HL-60 (cell line): ENCODE data around the gene FOXI3.

Experiments
- DNase-seq, 2 experiments: peaks; one replicate each; pipeline ENCODE4 v3.0.0-alpha.2; 2010 to 2020; ENCODE audit warnings: low read depth in 1 of 2, low spot score in 1 of 2
- H3K27ac ChIP-seq: fragments of 250-450 bp; sonication (Bioruptor Pico); replicated peaks from 2 replicates; pipeline ENCODE4 v1.5.1; 2020; ENCODE audit warnings: mild to moderate bottlenecking, moderate library complexity
- H3K27me3 ChIP-seq: fragments of 250-450 bp; sonication (Bioruptor Pico); 2 replicates; pipeline ENCODE4 v1.5.1; 2021; ENCODE audit warnings: mild to moderate bottlenecking, moderate library complexity; ENCODE audit not compliant: insufficient read depth, poor library complexity, severe bottlenecking
- H3K4me3 ChIP-seq: replicated peaks from 2 replicates; pipeline ENCODE4 v1.5.1; 2011; ENCODE audit warnings: mild to moderate bottlenecking, control low read depth, low read length; ENCODE audit not compliant: insufficient read depth
- GABPA ChIP-seq: IDR thresholded peaks from 2 replicates; pipeline ENCODE4 v1.6.1; 2012; ENCODE audit warnings: low read depth
- POLR2AphosphoS5 ChIP-seq: IDR thresholded peaks from 2 replicates; pipeline ENCODE4 v1.6.1; 2012; ENCODE audit warnings: low read depth
- REST ChIP-seq: IDR thresholded peaks from 2 replicates; pipeline ENCODE4 v1.6.1; 2012; ENCODE audit warnings: low read depth; ENCODE audit not compliant: insufficient replicate concordance
- SPI1 ChIP-seq: IDR thresholded peaks from 2 replicates; pipeline ENCODE4 v1.6.1; 2012; ENCODE audit warnings: low read depth, mild to moderate bottlenecking, borderline replicate concordance
- TF ChIP-seq, protein P1 (sequence below): IDR thresholded peaks from one replicate; pipeline ENCODE4 v1.5.1; 2011; ENCODE audit warnings: low read length, control low read depth, inconsistent platforms; ENCODE audit not compliant: insufficient read depth

The FOXI3 gene

GRCh38 chr2:88450925-88451810 is 1.3 kb downstream of the FOXI3 start:
- no peak for DNase-seq
- peaks cover 47% of the 10 kb centered on the region for H3K27me3 ChIP-seq
- H3K4me3 ChIP-seq, result no peak overlapping the region
- H3K27ac ChIP-seq, result no peak overlapping the region
- TF ChIP-seq POLR2AphosphoS5 (no peak), REST (no peak), GABPA (no peak), SPI1 (no peak)
- TF ChIP-seq, protein P1, sequence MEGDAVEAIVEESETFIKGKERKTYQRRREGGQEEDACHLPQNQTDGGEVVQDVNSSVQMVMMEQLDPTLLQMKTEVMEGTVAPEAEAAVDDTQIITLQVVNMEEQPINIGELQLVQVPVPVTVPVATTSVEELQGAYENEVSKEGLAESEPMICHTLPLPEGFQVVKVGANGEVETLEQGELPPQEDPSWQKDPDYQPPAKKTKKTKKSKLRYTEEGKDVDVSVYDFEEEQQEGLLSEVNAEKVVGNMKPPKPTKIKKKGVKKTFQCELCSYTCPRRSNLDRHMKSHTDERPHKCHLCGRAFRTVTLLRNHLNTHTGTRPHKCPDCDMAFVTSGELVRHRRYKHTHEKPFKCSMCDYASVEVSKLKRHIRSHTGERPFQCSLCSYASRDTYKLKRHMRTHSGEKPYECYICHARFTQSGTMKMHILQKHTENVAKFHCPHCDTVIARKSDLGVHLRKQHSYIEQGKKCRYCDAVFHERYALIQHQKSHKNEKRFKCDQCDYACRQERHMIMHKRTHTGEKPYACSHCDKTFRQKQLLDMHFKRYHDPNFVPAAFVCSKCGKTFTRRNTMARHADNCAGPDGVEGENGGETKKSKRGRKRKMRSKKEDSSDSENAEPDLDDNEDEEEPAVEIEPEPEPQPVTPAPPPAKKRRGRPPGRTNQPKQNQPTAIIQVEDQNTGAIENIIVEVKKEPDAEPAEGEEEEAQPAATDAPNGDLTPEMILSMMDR, result no peak

GRCh38 chr2:88450186-88450585 is 2.3 kb downstream of the FOXI3 start:
- H3K27ac ChIP-seq, result no peak overlapping the region
- no peak for DNase-seq
- H3K27me3 ChIP-seq, result peaks cover 47% of the 10 kb centered on the region
- no peak for TF ChIP-seq POLR2AphosphoS5
- TF ChIP-seq GABPA, result no peak
- no peak for TF ChIP-seq REST
- TF ChIP-seq, protein P1, result no peak
- TF ChIP-seq SPI1, result no peak
- H3K4me3 ChIP-seq, result no peak overlapping the region

GRCh38 chr2:88448248-88448647 is 4.2 kb downstream of the FOXI3 start:
- Histone ChIP-seq H3K27me3 (peaks cover 32% of the 10 kb centered on the region), H3K27ac (no peak overlapping the region), H3K4me3 (no peak overlapping the region)
- TF ChIP-seq, protein P1, result no peak
- TF ChIP-seq GABPA, result no peak
- no peak for TF ChIP-seq REST
- TF ChIP-seq SPI1, result no peak
- no peak for TF ChIP-seq POLR2AphosphoS5
- DNase-seq, result no peak
